ENCODE measurements around the gene RETN. TPM values are rescaled to one million over a fixed set of nuclear protein-coding genes. Genes with fewer than 3 reads are reported as not detected.

Gene RETN
- total and polyA plus RNA-seq, 2 of the 8 experiments (the other 6 are each of a cell fraction or from before 2014, with no cell fraction given): not detected

DNA sequence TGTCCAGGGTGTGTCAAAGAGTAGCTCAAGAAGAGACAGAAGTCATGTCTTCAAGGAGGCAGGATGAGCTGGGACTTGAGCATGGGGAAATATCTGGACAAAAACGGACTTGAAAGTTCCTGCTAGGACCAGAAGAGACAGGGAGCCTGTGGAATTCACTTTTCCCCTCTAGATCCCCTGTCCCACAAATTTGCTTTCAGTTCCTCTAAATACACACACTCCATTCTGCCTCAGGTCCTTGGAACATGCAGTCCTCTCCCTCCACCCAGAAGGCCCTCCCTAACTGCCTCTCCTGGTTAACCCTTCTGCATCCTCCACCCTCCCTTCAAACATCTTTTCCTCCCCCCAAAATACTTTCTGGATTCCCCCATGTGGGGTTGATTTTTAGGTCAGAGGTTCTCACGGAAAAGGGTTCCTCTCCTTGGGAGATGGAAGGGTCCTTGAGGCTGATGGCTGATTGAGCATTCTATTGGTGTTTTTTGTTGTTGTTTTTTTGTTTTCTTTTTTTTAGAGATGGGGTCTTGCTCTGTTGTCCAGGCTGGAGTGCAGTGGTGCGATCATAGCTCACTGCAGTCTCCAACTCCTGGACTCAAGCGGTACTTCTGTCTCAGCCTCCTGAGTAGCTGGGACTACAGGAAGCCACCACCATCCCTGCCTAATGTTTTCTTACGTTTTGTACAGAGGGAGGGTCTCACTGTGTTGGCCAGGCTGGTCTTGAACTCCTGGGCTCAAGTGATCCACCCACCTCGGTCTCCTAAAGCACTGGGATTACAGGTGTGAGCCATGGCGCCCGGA, 6.9 kb upstream of the RETN start:
- no peaks in the 10 kb centered on the region for H3K27me3 ChIP-seq (replicated peaks in 1 of 4; ENCODE audit: control insufficient read depth in 3 of 4, extremely low read depth in 1 of 4, insufficient read depth in 3 of 4, low read length in 3 of 4)
- WGBS, 2 experiments (ENCODE audit: extremely low coverage in 1 of 2, insufficient coverage in 1 of 2, insufficient read length in 1 of 2, insufficient replicate concordance in 2 of 2, low coverage in 1 of 2, low lambda C conversion rate in 2 of 2, missing lambda C conversion rate in 1 of 2): 60% methylated on average over 6 of the region's 8 CpGs; no CpG with 5 or more reads in 1 of the 2 experiments
- H3K18ac ChIP-seq (ENCODE audit: extremely low read depth, low read length): no peak overlapping the region
- H2BK20ac ChIP-seq (ENCODE audit: low read length): no peak overlapping the region
- no peak overlapping the region for H2AK5ac ChIP-seq (ENCODE audit: low read depth, low read length)
- H3K4me3 ChIP-seq (ENCODE audit: extremely low read depth in 1 of 4, insufficient read depth in 2 of 4, low read depth in 3 of 4, low read length in 4 of 4): no peak overlapping the region
- no peak overlapping the region for H3K56ac ChIP-seq (replicated peaks; ENCODE audit: insufficient read length, low read depth, low read length)
- H3K9ac ChIP-seq (replicated peaks in 1 of 4; ENCODE audit: extremely low read depth in 1 of 4, low read depth in 3 of 4, low read length in 3 of 4): no peak overlapping the region
- no peaks in the 10 kb centered on the region for H3K9me3 ChIP-seq (ENCODE audit: insufficient read depth in 2 of 2, low read depth in 1 of 2, low read length in 1 of 2)
- H4K5ac ChIP-seq (ENCODE audit: insufficient read length, low read depth, low read length): no peak overlapping the region
- DNase-seq (ENCODE audit: low read depth in 1 of 2, low spot score in 2 of 2) (no peak), FAIRE-seq (no peak)
- no peak overlapping the region for H3K23ac ChIP-seq (ENCODE audit: insufficient read length)
- H2BK120ac ChIP-seq (replicated peaks; ENCODE audit: low read depth, low read length): no peak overlapping the region
- H3K27ac ChIP-seq (ENCODE audit: low read depth, low read length): no peak overlapping the region
- H3K36me3 ChIP-seq (ENCODE audit: control insufficient read depth in 2 of 4, insufficient read depth in 4 of 4, low read length in 3 of 4): no peaks in the 10 kb centered on the region
- no peaks in the 10 kb centered on the region for H3K4me1 ChIP-seq (replicated peaks in 1 of 4; ENCODE audit: control insufficient read depth in 3 of 4, insufficient read depth in 4 of 4, low read length in 3 of 4)
- H3K79me2 ChIP-seq (ENCODE audit: control insufficient read depth in 1 of 2, insufficient read depth in 2 of 2, low read length in 2 of 2): no peaks in the 10 kb centered on the region
- H4K91ac ChIP-seq (replicated peaks; ENCODE audit: insufficient read length, low read length): no peak overlapping the region
- no peak overlapping the region for H3K14ac ChIP-seq (ENCODE audit: insufficient read length)
- no peaks in the 10 kb centered on the region for H4K20me1 ChIP-seq (replicated peaks in 1 of 2; ENCODE audit: control insufficient read depth in 1 of 2, insufficient read depth in 2 of 2, low read length in 2 of 2)
- no peak overlapping the region for H2BK5ac ChIP-seq (ENCODE audit: low read depth, low read length)
- no peak overlapping the region for H3K4me2 ChIP-seq (ENCODE audit: insufficient read depth in 1 of 2, low read depth in 2 of 2, low read length in 2 of 2)
- no peaks in the 10 kb centered on the region for H3K79me1 ChIP-seq (ENCODE audit: low read depth, low read length)
- H3K23me2 ChIP-seq (ENCODE audit: low read depth, low read length): no peaks in the 10 kb centered on the region
- ChIA-PET POLR2A (ENCODE audit: partially characterized antibody) (interaction anchor here (0.7 kb wide), 1 partner anchor 28 kb away, joined by 3 read pairs; no protein-coding TSS in a partner anchor), CTCF (ENCODE audit: partially characterized antibody) (interaction anchor here (0.6 to 2.5 kb wide), 3 partner anchors 10 to 143 kb away, joined by 3 to 11 read pairs (median 8); partner anchors contain the start of gene TRAPPC5)
- no peak overlapping the region for H2BK15ac ChIP-seq (ENCODE audit: low read length)
- H4K8ac ChIP-seq (ENCODE audit: extremely low read depth, insufficient read depth, low read length): no peak overlapping the region
- H2AFZ ChIP-seq (ENCODE audit: low read length): no peak overlapping the region
- no peak overlapping the region for H2BK12ac ChIP-seq (ENCODE audit: low read depth, low read length)
- H3K4ac ChIP-seq (replicated peaks; ENCODE audit: insufficient read length, low read depth, low read length): no peak overlapping the region
- TF ChIP-seq POLR2A (IDR thresholded peaks at IDR 0.05; ENCODE audit: control extremely low read depth in 1 of 2, low read depth in 2 of 2, low read length in 2 of 2) (no peak), SIRT6 (IDR thresholded peaks at IDR 0.05; ENCODE audit: low read length) (no peak), CHD1 (IDR thresholded peaks at IDR 0.05; ENCODE audit: low read depth, low read length) (no peak)

All from H1 (cell line).